ENCODE measurements around the gene KIFC3.

GRCh38 chr16:57846078-57846697 is 43.9 kb upstream of the KIFC3 start:
- TF ChIP-seq CTCF (IDR thresholded peaks at IDR 0.05): no peak
- no peak for TF ChIP-seq POLR2A (IDR thresholded peaks at IDR 0.05)

Measured in heart left ventricle (tissue), 13 donors.